SK-N-SH (cell line): ENCODE data around the gene PCARE. TPM values are rescaled to one million over a fixed set of nuclear protein-coding genes. Genes with fewer than 3 reads are reported as not detected.

Source experiments
- ELF1 ChIP-seq: IDR thresholded peaks from 2 replicates; pipeline ENCODE4 v1.4.0; 2012
- EP300 ChIP-seq, 2 experiments: IDR thresholded peaks; 2 replicates each; pipeline versions ENCODE4 v1.4.0 to v1.6.1; 2012; ENCODE audit warnings: borderline replicate concordance in 1 of 2, low read depth in 1 of 2, low read length in 1 of 2
- EZH2phosphoT487 ChIP-seq: fragments of 200-600 bp; sonication (generic); IDR thresholded peaks from 2 replicates; pipeline ENCODE4 v1.6.1; 2017; ENCODE audit warnings: low read depth, mixed run types, mild to moderate bottlenecking, antibody characterized with exemption, moderate library complexity, borderline replicate concordance
- FOSL2 ChIP-seq: IDR thresholded peaks from 2 replicates; pipeline ENCODE4 v1.4.0; 2012; ENCODE audit warnings: low read depth, mild to moderate bottlenecking, moderate library complexity, borderline replicate concordance
- FOXJ3 ChIP-seq: sonication (generic); formaldehyde crosslinking; IDR thresholded peaks from 2 replicates; pipeline ENCODE4 v1.5.1; 2020; ENCODE audit warnings: mild to moderate bottlenecking, missing genetic modification reagents
- GABPA ChIP-seq: IDR thresholded peaks from 2 replicates; pipeline ENCODE4 v1.4.0; 2012; ENCODE audit warnings: low read depth, mild to moderate bottlenecking
- JUND ChIP-seq: IDR thresholded peaks from 2 replicates; pipeline ENCODE4 v1.4.0; 2012
- MEF2A ChIP-seq: IDR thresholded peaks from 2 replicates; pipeline ENCODE4 v1.4.0; 2012; ENCODE audit warnings: low read depth, borderline replicate concordance
- MXI1 ChIP-seq: IDR thresholded peaks from 2 replicates; pipeline ENCODE4 v1.6.1; 2012; ENCODE audit warnings: mild to moderate bottlenecking, low read depth, low read length, improper control_type of control experiment
- NRF1 ChIP-seq: IDR thresholded peaks from 2 replicates; pipeline ENCODE4 v1.6.1; 2012; ENCODE audit warnings: low read depth, mild to moderate bottlenecking, low read length
- PBX3 ChIP-seq: IDR thresholded peaks from 2 replicates; pipeline ENCODE4; 2012
- POLR2AphosphoS5 ChIP-seq: IDR thresholded peaks from 2 replicates; pipeline ENCODE4 v1.6.1; 2012; ENCODE audit warnings: low read depth, low read length
- REST ChIP-seq: IDR thresholded peaks from 2 replicates; pipeline ENCODE4 v1.6.1; 2012; ENCODE audit warnings: mild to moderate bottlenecking, low read depth, low read length, moderate library complexity
- RFX5 ChIP-seq: IDR thresholded peaks from 2 replicates; pipeline ENCODE4 v1.6.1; 2012; ENCODE audit warnings: mild to moderate bottlenecking, improper control_type of control experiment, low read length
- RXRA ChIP-seq: IDR thresholded peaks from 2 replicates; pipeline ENCODE4 v1.4.0; 2012; ENCODE audit warnings: low read depth, mild to moderate bottlenecking, borderline replicate concordance
- TEAD4 ChIP-seq: IDR thresholded peaks from 2 replicates; pipeline ENCODE4 v1.4.0; 2012; ENCODE audit warnings: mild to moderate bottlenecking, borderline replicate concordance; ENCODE audit not compliant: insufficient read depth
- USF1 ChIP-seq: IDR thresholded peaks from 2 replicates; pipeline ENCODE4 v1.4.0; 2012; ENCODE audit warnings: low read depth, borderline replicate concordance
- USF2 ChIP-seq: fragments of 150-350 bp; IDR thresholded peaks from 2 replicates; pipeline ENCODE4 v1.6.1; 2017; ENCODE audit warnings: antibody characterized with exemption, low read length, low read depth, borderline replicate concordance
- ZBTB33 ChIP-seq: IDR thresholded peaks from 2 replicates; pipeline ENCODE4 v1.4.0; 2012; ENCODE audit warnings: low read depth, borderline replicate concordance
- polyA plus RNA-seq, 3 experiments: library from polyadenylated mRNA; depleted of rRNA; stranded (reverse); fragments of >200 nt; gene quantifications; 2 replicates each; pipeline ENCODE4 v1.2.3, GENCODE V29; 2012

The PCARE gene
- polyA plus RNA-seq, 1 of the 3 experiments (the other 2 are of a cell fraction): not detected

GRCh38 chr2:29123617-29124349, 49.5 kb upstream of the PCARE start (continued):
- no peak for TF ChIP-seq REST
- no peak for TF ChIP-seq FOXJ3 (CRISPR knock-in tag)
- 0 out of 2 replicates have a peak, but pooled peaks have one; percentile 21 for TF ChIP-seq RXRA
- TF ChIP-seq FOSL2: peak; percentile 86
- no peak for TF ChIP-seq RFX5
- TF ChIP-seq MXI1: no peak
- no peak for TF ChIP-seq ELF1
- peak; percentile 67 for TF ChIP-seq JUND
- no peak for TF ChIP-seq EZH2phosphoT487
- peak in 1 of 2 experiments; percentile 20; a peak in 1 of 4 replicates for TF ChIP-seq EP300 (IDR thresholded peaks at IDR 0.05; ENCODE audit: borderline replicate concordance in 1 of 2, low read depth in 1 of 2, low read length in 1 of 2)
- peak; percentile 29; the same call in 1 of the 2 replicates for TF ChIP-seq PBX3
- no peak for TF ChIP-seq USF2
- no peak for TF ChIP-seq GABPA
- TF ChIP-seq USF1: 0 out of 2 replicates have a peak, but pooled peaks have one; percentile 30
- no peak for TF ChIP-seq POLR2AphosphoS5
- no peak for TF ChIP-seq ZBTB33
- no peak for TF ChIP-seq MEF2A
- no peak for TF ChIP-seq NRF1
- no peak for TF ChIP-seq TEAD4
